GM21737 (cell line): ENCODE measurements around the gene IL1RAPL1.

Experiments used
- ATAC-seq: cut with Tn5 transposase; IDR thresholded peaks from one replicate; pipeline ENCODE4 v1.9.1; 2021; ENCODE audit warnings: mild to moderate bottlenecking, moderate library complexity; ENCODE audit not compliant: unreplicated experiment

The IL1RAPL1 gene

GRCh38 chrX:29699239-29699638 lies 1112.0 kb downstream of the IL1RAPL1 start:
- no peak for ATAC-seq

- no peak for ATAC-seq
Measured at GRCh38 chrX:29707088-29707487, 1119.8 kb downstream of the IL1RAPL1 start.

- no peak for ATAC-seq
Measured at GRCh38 chrX:29721152-29721551, 1133.9 kb downstream of the IL1RAPL1 start.

GRCh38 chrX:29724316-29724715 lies 1137.1 kb downstream of the IL1RAPL1 start:
- ATAC-seq = no peak

GRCh38 chrX:29726811-29727210 lies 1139.6 kb downstream of the IL1RAPL1 start:
- ATAC-seq = no peak

- ATAC-seq = no peak
Measured at GRCh38 chrX:29728639-29729038, 1141.4 kb downstream of the IL1RAPL1 start.

GRCh38 chrX:29744966-29745365 lies 1157.7 kb downstream of the IL1RAPL1 start:
- no peak for ATAC-seq

- no peak for ATAC-seq
Measured at GRCh38 chrX:29746326-29746725, 1159.1 kb downstream of the IL1RAPL1 start.

GRCh38 chrX:29762006-29762405 lies 1174.8 kb downstream of the IL1RAPL1 start:
- no peak for ATAC-seq

- ATAC-seq = no peak
Measured at GRCh38 chrX:29775890-29776289, 1188.6 kb downstream of the IL1RAPL1 start.

GRCh38 chrX:29787656-29788055 lies 1200.4 kb downstream of the IL1RAPL1 start:
- no peak for ATAC-seq

GRCh38 chrX:29788991-29789699 lies 1201.9 kb downstream of the IL1RAPL1 start:
- ATAC-seq = no peak

- ATAC-seq = no peak
Measured at GRCh38 chrX:29792335-29792734, 1205.1 kb downstream of the IL1RAPL1 start.

- no peak for ATAC-seq
Measured at GRCh38 chrX:29797156-29797555, 1209.9 kb downstream of the IL1RAPL1 start.

- no peak for ATAC-seq
Measured at GRCh38 chrX:29798469-29798868, 1211.2 kb downstream of the IL1RAPL1 start.

- ATAC-seq = no peak
Measured at GRCh38 chrX:29813174-29813573, 1225.9 kb downstream of the IL1RAPL1 start.

- ATAC-seq = no peak
Measured at GRCh38 chrX:29824176-29824906, 1237.1 kb downstream of the IL1RAPL1 start.

- no peak for ATAC-seq
Measured at GRCh38 chrX:29826742-29827141, 1239.5 kb downstream of the IL1RAPL1 start.

- ATAC-seq = no peak
Measured at GRCh38 chrX:29834311-29834710, 1247.1 kb downstream of the IL1RAPL1 start.

GRCh38 chrX:29834764-29835163 lies 1247.5 kb downstream of the IL1RAPL1 start:
- ATAC-seq = no peak

GRCh38 chrX:29841750-29842149 lies 1254.5 kb downstream of the IL1RAPL1 start:
- ATAC-seq = no peak

GRCh38 chrX:29842552-29842951 lies 1255.3 kb downstream of the IL1RAPL1 start:
- ATAC-seq = no peak
